HUDEP-2 (cell line): ENCODE results near the gene KCNJ4.
"Not testable (repeated sequence)": the region's sequence is repeated elsewhere in the genome, so short reads cannot be mapped to it uniquely, and the experiment has no call there.

Experiments
- DNase-seq, 76 experiments: peaks; one replicate each; lab custom pipeline; 2025; ENCODE audit not compliant: unreplicated experiment in 76 of 76; lab: John Stamatoyannopoulos, UW

Gene KCNJ4

GRCh38 chr22:38474003-38474607 is 19.1 kb upstream of the KCNJ4 start:
- no peak for DNase-seq

GRCh38 chr22:38471237-38471636 is 16.2 kb upstream of the KCNJ4 start:
- DNase-seq: no peak

- DNase-seq: not testable (repeated sequence)
Measured at GRCh38 chr22:38470179-38470578, 15.2 kb upstream of the KCNJ4 start.

- DNase-seq: no peak
Measured at GRCh38 chr22:38469306-38469781, 14.3 kb upstream of the KCNJ4 start.

DNA sequence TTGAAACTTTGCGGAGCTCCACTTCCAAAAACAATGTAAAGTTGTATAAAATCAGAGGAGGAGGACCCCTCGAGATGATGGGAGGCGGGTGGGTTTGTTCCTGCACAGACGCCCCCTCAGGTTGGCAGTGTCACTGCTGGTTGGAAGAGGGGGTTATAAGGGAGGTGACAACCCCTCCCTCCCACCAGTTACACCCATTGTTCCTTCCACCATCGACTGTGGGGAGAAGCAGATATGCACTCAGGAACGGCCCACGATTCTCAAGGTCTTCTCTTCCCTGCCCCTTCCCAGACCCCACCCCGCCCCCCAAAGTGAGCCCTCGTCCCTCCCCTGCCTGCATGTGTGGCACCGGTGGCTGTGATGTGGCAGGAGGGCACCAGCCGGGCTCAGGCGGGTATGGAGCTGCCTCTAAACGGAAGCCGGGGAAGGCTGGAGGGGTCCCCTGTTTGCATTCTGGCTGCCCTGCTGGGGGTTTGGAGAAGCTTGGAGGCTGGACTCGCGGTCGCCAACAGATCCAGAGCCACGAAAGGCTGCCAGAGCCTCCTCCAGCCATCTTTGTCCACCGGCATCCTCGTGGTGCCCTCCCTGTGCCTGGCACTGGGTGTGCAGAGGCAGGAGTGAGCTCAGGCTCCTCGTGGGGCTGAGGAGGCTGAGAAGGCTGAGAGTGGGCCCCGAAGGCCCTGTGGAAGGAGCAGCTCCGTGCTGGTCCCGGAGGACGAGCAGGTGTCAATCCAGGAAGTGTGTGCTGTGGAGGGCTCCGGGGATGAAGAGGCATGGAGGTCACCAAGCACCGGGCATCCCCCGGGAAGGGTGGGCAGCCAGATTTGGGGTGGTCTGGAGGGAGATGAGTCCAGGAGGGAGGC is 13.7 kb upstream of the KCNJ4 start:
- peak in 1 of 76 experiments; percentile 13 for DNase-seq

GRCh38 chr22:38467904-38468442 is 13.0 kb upstream of the KCNJ4 start, which contains the start of gene KDELR3:
KDELR3 (plus strand) TSS chr22:38468096; CDS start chr22:38468234, 138 bp downstream.
- peak in 61 of 76 experiments; percentile 3 to 77 (median 52) for DNase-seq

GRCh38 chr22:38467438-38467903 is 12.5 kb upstream of the KCNJ4 start:
- DNase-seq: no peak

GRCh38 chr22:38465673-38466490 is 10.9 kb upstream of the KCNJ4 start:
- DNase-seq: no peak

GRCh38 chr22:38464992-38465672 is 10.1 kb upstream of the KCNJ4 start:
- no peak for DNase-seq

GRCh38 chr22:38462960-38463784 is 8.2 kb upstream of the KCNJ4 start:
- DNase-seq: no peak

DNA sequence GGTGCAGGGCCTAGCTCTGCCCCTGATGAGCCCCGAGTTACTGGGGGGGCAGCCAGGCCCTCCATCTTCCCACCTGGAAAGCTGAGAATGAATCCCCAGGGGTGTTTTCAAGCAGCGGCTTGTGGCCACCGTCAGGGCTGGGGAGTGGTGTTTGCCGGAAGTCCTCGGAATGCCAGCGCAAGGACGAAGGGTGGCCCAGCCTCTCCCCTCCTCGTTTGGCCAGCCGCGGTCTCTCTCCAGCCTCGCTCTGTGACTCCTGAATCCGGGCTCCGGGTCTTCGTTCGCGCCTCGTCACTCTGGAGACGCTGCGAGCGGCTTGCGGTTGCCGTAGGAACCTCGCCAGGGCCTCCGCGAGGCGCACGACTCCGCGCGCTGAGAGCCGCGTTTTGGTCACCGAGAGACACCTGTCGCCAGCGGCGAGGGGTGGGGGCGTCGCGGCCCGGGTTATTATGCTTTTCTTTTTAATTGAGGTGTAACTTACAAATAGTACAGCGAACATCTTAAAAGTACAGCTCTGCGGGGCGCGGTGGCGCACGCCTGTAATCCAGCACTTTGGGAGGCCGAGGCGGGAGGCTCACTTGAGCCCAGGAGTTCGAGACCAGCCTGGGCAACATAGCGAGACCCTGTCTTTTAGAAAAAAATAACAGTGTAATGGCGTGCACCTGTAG is 6.5 kb upstream of the KCNJ4 start:
- DNase-seq: peak in 44 of 76 experiments; percentile 6 to 65 (median 33)

DNA sequence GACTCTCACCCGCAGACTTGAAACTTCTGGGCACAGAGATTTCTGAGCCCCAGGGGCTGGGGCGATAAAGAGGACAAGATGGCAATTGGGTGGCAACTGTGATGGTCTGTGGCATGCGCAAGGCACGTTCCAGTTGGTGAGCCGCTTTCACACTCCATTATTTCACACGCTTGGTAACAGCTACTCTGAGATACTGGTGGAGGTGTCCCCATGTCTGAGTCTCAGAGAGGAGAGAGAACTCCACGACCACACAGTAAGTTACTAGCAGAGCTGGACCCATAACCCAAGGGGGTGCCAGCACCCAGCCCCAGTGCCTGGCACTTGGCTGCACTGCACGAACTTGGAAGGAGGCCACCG is 6.0 kb upstream of the KCNJ4 start:
- DNase-seq: no peak

- no peak for DNase-seq
Measured at GRCh38 chr22:38460426-38460840, 5.4 kb upstream of the KCNJ4 start.

GRCh38 chr22:38456841-38457699 is 2.1 kb upstream of the KCNJ4 start:
- DNase-seq: no peak

DNA sequence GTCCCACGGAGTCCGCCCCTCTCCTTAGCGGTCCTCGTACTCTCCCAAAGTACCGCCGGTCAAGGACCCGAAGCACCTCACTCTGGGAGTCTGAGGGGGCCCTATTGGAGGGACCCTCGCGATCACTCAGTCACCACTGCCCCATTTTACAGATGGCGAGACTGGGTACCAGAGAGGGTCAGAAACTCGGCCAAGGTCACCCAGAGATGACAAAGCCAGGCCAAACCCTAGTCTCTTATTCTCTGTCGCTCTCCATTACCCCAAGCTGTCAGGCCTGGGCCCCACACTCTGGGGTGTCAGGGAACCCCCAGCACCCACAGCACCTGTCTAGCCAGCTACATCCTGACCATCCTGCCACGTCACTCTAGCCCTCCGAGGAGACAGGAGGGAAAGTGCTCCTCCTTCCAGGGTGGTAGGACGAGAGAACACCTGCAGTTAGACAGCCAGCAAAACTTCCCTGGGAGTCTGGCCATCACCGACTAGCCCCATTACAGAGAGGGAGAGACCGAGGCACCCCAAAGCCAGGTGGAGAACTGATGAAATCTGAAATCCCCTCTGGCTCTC is 1.4 kb upstream of the KCNJ4 start:
- DNase-seq: no peak

DNA sequence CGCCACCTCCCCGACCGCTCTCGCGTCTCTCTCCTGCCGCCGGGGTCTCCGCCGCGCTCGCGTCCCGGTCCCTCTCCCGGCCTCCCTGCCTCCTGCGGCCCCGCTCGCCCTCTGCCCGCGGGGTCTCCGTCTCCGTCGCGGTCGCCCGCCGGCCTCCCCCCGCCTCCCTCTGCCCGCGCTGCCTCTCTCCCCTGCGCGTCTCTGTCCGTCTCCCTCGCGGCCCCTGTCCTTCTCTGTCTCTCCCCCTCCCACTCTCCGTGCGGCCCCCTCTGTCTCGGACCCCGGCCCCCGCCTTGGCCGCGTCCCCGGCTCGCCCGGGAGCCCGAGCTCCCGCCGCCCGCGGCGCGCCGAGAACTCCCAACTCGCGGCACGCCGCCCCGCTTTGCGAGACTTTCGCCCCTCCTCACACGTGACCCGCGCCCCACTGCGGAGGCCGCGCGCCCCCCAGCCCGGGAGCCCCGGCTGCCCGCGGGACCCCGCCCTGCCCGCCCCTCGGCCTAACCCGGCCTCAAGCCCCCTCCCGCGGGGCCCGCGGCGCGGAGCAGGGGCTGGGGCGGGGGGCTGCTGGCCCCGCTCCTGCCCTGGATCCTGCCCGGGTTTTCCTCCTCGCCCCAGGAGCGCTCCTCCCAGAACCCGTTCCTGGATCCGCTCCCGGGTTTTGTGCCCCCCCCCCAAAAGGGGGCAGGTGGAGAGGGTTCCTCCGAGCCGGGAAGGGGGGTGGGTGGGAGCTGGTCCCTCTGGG is 702 bp upstream of the KCNJ4 start:
- no peak for DNase-seq
